ENCODE results near the gene CDK8. TPM values are rescaled to one million over a fixed set of nuclear protein-coding genes. Genes with fewer than 3 reads are reported as not detected.
"Not testable (repeated sequence)": the region's sequence is repeated elsewhere in the genome, so short reads cannot be mapped to it uniquely, and the experiment has no call there.

CDK8 gene
- total RNA-seq, 1 donor: 7.7 TPM

DNA sequence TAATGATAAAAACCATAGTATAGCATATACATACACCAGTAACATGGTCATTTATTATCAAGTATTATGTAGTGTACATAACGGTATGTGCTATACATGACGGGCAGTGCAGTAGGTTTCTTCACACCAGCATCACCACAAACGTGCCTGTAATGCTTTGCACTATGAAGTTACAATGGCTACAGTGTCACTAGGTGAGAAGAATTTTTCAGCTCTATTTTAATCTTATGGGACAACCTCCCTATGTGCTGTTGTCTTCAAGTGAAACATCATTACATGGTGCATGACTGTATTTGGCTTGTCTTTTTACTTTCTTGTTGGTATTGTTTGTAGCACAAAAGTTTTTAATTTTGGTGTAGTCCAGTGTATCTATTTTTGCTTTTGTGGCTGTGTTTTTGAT lies 18.7 kb downstream of the CDK8 start:
- H3K4me3 ChIP-seq (ENCODE audit: low read length): no peak overlapping the region

DNA sequence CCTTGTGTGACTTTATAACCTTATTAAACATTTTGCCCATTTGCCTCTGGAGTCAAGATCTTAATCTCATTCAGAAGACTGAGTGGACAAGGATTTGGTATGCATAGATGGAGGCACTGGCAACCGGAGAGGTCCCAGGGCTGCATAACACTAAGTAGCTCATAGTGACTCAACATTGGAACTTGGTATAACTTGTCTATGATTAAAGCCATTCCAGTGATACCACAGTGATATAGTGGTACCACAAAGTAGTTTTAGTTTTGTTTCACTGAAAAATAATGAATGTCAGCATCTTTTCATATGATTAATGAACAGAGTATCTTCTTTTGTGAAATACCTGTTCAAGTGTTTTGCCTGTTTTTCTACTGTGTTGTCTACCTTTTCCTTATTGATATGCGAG lies 26.4 kb downstream of the CDK8 start:
- Histone ChIP-seq H3K27me3 (ENCODE audit: insufficient read depth, low read length) (no peaks in the 10 kb centered on the region), H3K9me3 (ENCODE audit: low read depth, low read length) (no peaks in the 10 kb centered on the region), H3K4me1 (ENCODE audit: insufficient read depth, low read length) (no peaks in the 10 kb centered on the region), H3K4me3 (ENCODE audit: low read length) (no peak overlapping the region)

More for the DNA sequence above, 18.7 kb downstream of the CDK8 start:
- H3K9me3 ChIP-seq (ENCODE audit: low read depth, low read length): no peaks in the 10 kb centered on the region
- H3K4me1 ChIP-seq (ENCODE audit: insufficient read depth, low read length): no peaks in the 10 kb centered on the region
- no peaks in the 10 kb centered on the region for H3K27me3 ChIP-seq (ENCODE audit: insufficient read depth, low read length)

DNA sequence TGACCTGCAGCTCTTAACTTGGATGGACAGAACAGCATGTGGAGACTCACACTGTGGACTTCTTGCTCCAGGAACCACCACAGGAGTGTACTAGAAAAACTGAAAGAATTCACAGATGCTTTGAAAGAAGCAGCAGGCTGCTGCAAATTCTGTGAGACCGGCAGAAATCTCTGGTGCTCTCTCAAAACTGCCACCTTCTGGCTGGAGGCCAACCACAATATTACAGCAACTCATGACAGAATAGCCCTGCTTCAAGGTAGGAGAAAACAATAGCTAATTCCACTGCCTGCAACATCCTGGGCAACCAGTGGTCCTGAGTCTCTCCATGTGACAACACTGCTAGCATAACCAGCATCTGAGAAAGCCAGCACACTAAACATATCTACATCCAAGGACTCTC lies 26.9 kb downstream of the CDK8 start:
- Histone ChIP-seq H3K9me3 (ENCODE audit: low read depth, low read length) (no peaks in the 10 kb centered on the region), H3K4me3 (ENCODE audit: low read length) (no peak overlapping the region), H3K4me1 (ENCODE audit: insufficient read depth, low read length) (no peaks in the 10 kb centered on the region), H3K27me3 (ENCODE audit: insufficient read depth, low read length) (no peaks in the 10 kb centered on the region)

DNA sequence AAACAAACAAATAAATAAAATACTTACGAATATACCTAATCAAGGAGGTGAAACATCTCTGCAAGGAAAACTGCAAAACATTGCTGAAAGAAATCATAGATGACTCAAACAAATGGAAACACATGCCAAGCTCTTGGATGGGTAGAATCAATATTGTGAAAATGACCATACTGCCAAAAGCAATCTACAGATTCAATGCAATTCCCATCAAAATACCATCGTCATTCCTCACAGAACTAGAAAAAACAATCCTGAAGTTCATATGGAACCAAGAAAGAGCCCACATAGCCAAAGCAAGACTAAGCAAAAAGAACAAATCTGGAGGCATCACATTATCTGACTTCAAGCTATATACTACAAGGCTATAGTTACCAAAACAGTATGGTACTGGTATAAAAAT lies 32.0 kb downstream of the CDK8 start:
- not testable (repeated sequence) for H3K4me3 ChIP-seq (ENCODE audit: low read length); H3K4me1 ChIP-seq (ENCODE audit: insufficient read depth, low read length); H3K9me3 ChIP-seq (ENCODE audit: low read depth, low read length); H3K27me3 ChIP-seq (ENCODE audit: insufficient read depth, low read length)

DNA sequence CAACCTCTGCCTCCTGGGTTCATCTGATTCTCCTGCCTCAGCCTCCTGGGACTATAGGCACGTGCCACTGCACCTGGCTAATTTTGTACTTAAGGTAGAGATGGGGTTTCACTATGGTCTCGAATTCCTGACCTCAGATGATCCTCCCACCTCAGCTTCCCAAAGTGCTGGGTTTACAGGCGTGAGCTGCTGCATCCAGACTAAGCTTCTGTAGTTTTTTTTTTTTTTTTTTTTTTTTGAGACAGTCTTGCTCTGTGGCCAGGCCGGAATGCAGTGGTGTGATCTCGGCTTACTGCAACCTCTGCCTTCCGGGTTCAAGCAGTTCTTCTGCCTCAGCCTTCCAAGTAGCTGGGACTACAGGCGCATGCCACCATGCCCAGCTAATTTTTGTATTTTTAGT lies 34.9 kb downstream of the CDK8 start:
- not testable (repeated sequence) for H3K4me3 ChIP-seq (ENCODE audit: low read length); H3K4me1 ChIP-seq (ENCODE audit: insufficient read depth, low read length); H3K9me3 ChIP-seq (ENCODE audit: low read depth, low read length); H3K27me3 ChIP-seq (ENCODE audit: insufficient read depth, low read length)

DNA sequence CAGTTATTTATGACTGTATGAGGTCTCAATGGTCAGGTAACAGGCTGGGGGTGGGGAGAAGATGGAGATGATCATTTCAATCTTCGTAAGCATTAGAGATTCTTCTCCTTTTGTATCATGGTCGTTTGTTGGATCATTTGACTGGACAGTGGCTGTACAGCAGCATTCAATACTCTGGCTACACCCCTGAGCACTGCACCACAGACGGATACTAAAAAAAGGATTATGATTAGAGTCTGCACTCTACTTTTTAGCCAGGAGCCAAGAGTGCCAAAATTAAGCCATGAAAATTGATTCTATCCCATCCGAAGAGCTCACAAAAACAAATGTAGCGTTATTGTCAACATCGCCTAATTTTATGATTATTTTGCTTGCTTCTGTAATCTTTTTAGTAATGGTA lies 41.9 kb downstream of the CDK8 start:
- Histone ChIP-seq H3K4me3 (ENCODE audit: low read length) (no peak overlapping the region), H3K9me3 (ENCODE audit: low read depth, low read length) (no peaks in the 10 kb centered on the region), H3K27me3 (ENCODE audit: insufficient read depth, low read length) (no peaks in the 10 kb centered on the region), H3K4me1 (ENCODE audit: insufficient read depth, low read length) (no peaks in the 10 kb centered on the region)

DNA sequence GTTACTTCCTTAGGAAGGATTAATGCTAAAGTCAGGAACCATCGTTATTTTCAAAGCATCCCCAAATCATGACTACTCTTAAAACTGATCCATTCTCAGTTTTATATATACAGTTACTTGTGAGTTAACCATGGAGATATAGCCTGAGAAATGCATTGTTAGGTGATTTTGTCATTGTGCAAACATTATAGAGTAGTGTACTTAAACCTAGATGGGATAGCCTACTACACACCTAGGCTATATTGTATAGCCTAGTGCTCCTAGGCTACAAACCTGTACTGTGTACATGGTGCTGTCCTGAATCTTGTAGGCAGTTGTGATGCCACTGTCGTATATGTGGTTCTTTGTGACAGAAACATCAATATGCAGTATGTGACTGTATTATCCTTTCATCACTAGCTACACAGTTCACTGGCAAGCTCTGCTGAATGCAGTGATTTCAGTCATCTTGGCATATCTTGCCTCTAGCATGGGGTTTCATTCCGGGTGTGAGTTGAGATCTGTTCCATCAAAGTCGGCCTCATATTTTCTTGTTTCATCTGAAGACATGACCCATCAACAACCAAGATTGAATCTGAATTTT lies 45.3 kb downstream of the CDK8 start:
- H3K27me3 ChIP-seq (ENCODE audit: insufficient read depth, low read length): no peaks in the 10 kb centered on the region
- no peak overlapping the region for H3K4me3 ChIP-seq (ENCODE audit: low read length)
- no peaks in the 10 kb centered on the region for H3K4me1 ChIP-seq (ENCODE audit: insufficient read depth, low read length)
- H3K9me3 ChIP-seq (ENCODE audit: low read depth, low read length): no peaks in the 10 kb centered on the region

DNA sequence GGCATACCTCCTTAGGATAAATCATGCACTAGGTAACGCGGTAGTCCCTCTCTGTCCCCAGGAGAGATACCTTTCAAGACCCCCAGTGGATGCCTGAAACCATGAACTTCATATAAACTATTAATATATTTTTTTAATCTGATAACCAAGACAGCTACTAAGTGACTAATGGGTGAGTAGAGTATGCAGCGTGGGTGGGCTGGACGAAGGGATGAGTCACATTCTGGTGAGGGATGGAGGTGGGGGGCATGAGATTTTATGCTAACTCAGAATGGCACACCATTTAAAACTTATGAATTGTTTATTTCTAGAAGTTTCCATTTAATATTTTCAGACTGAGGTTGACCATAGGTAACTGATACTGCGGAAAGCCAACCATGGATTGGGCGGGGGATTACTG lies 46.2 kb downstream of the CDK8 start:
- no peaks in the 10 kb centered on the region for H3K9me3 ChIP-seq (ENCODE audit: low read depth, low read length)
- no peaks in the 10 kb centered on the region for H3K4me1 ChIP-seq (ENCODE audit: insufficient read depth, low read length)
- H3K4me3 ChIP-seq (ENCODE audit: low read length): no peak overlapping the region

DNA sequence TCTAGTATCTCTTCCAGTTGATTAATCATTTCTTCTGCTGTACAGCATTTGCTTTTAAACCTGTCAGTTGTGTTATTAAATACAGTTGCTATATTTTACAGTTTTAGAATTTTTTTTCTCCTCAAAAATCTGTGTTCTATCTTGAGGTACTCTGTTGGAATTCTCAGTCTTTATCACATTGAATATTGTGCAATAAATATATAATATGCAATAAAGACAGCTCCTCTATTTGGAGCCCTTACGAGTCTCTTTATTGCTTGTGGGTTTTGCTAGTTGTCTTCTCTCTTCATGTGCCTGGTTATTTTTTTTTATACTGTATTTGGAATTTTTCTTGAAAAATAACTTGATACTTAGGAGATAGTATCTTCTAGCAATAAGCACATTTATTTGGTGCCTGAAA lies 51.7 kb downstream of the CDK8 start:
- no peak overlapping the region for H3K4me3 ChIP-seq (ENCODE audit: low read length)
- no peaks in the 10 kb centered on the region for H3K4me1 ChIP-seq (ENCODE audit: insufficient read depth, low read length)
- no peaks in the 10 kb centered on the region for H3K27me3 ChIP-seq (ENCODE audit: insufficient read depth, low read length)
- H3K9me3 ChIP-seq (ENCODE audit: low read depth, low read length): no peaks in the 10 kb centered on the region

More for the DNA sequence above, 46.2 kb downstream of the CDK8 start:
- no peaks in the 10 kb centered on the region for H3K27me3 ChIP-seq (ENCODE audit: insufficient read depth, low read length)

DNA sequence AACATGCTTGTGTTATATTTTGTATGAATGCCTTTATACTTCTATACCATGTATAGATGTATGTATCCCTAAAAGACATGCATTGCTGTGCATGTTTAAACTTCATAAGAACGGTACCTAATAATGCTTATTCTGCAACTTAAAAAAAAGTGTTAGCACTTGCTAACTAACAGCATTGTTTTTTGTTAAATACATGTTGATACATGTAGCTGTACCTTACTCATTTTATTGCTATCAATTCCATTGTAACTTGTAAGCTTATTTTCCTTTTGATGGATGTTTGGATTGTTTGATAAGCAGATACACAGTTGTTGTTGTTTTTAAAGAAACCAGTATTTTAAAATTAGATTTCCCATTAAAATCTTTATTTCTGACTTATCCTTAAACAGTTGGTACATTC lies 53.8 kb downstream of the CDK8 start:
- Histone ChIP-seq H3K9me3 (ENCODE audit: low read depth, low read length) (no peaks in the 10 kb centered on the region), H3K27me3 (ENCODE audit: insufficient read depth, low read length) (no peaks in the 10 kb centered on the region), H3K4me1 (ENCODE audit: insufficient read depth, low read length) (no peaks in the 10 kb centered on the region), H3K4me3 (ENCODE audit: low read length) (no peak overlapping the region)

DNA sequence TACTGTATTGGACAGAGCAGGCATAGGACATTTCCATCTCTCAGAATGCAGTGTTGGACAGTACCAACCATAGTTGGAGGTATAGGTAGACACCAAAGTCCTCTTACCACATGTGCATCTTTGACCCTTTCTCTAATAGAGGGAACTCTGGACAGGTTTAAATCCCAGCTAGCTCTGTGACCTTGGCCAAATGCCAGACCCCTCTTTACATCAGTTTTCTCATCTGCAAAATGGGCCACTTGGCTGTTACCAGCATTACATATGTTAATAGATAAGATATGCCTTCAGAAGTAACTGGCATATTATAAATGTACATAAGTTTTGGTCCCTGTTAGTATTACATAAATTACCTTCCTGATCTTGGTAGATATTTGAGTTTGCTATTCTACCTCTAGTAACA lies 54.3 kb downstream of the CDK8 start:
- Histone ChIP-seq H3K9me3 (ENCODE audit: low read depth, low read length) (no peaks in the 10 kb centered on the region), H3K4me1 (ENCODE audit: insufficient read depth, low read length) (no peaks in the 10 kb centered on the region), H3K27me3 (ENCODE audit: insufficient read depth, low read length) (no peaks in the 10 kb centered on the region), H3K4me3 (ENCODE audit: low read length) (no peak overlapping the region)

DNA sequence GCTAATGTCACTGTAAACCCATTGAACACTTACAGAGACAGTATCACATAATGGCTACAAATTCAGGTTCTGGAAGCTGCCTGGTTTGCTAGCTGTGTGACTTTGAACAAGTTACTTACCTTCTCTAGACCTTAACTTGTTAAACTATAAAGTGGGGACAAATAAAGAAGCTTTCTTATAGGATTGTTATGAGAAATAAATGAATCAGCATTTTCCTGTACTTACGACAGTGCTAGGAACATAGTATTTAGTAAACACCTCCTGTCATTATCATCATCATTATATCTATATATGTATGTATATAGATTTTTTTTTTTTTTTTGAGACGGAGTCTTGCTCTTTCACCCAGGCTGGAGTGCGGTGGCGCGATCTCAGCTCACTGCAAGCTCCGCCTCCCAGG lies 54.9 kb downstream of the CDK8 start:
- Histone ChIP-seq H3K9me3 (ENCODE audit: low read depth, low read length) (no peaks in the 10 kb centered on the region), H3K4me3 (ENCODE audit: low read length) (no peak overlapping the region)

DNA sequence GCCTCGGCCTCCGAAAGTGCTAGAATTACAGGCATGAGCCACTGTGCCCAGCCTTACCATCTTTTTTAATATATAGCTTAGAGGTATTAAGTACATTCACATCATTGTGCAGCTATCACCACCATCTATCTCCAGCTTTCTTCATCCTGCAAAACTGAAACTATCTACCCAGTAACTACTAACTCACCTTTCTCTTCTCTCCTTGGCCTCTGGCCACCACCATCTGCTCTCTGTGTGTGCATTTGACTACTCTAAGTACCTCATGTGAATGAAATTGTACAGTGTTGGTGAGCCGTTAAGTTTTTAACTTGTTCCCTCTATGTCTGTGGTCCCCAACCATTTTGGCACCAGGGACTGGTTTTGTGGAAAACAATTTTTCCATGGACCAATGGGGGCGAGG lies 56.1 kb downstream of the CDK8 start:
- H3K4me1 ChIP-seq (ENCODE audit: insufficient read depth, low read length): no peaks in the 10 kb centered on the region
- H3K4me3 ChIP-seq (ENCODE audit: low read length): no peak overlapping the region
- H3K27me3 ChIP-seq (ENCODE audit: insufficient read depth, low read length): no peaks in the 10 kb centered on the region
- no peaks in the 10 kb centered on the region for H3K9me3 ChIP-seq (ENCODE audit: low read depth, low read length)

More for the DNA sequence above, 54.9 kb downstream of the CDK8 start:
- Histone ChIP-seq H3K4me1 (ENCODE audit: insufficient read depth, low read length) (no peaks in the 10 kb centered on the region), H3K27me3 (ENCODE audit: insufficient read depth, low read length) (no peaks in the 10 kb centered on the region)

DNA sequence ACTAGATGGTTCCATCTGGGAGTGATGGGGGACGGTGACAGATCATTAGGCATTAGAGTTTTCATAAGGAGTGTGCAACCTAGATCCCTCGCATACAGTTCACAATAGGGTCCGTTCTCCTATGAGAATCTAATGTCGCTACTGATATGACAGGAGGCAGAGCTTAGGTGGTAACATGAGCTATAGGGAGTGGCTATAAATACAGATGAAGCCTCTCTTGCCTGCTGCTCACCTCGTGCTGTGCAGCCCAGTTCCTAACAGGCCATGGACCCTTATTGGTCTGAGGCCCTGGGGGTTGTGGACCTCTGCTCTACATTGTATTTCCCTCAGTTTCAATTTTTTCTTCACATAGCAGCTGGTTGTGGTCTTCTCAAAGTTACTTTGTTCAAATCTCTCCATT lies 56.5 kb downstream of the CDK8 start:
- H3K9me3 ChIP-seq (ENCODE audit: low read depth, low read length): no peaks in the 10 kb centered on the region
- H3K4me1 ChIP-seq (ENCODE audit: insufficient read depth, low read length): no peaks in the 10 kb centered on the region
- H3K4me3 ChIP-seq (ENCODE audit: low read length): no peak overlapping the region
- no peaks in the 10 kb centered on the region for H3K27me3 ChIP-seq (ENCODE audit: insufficient read depth, low read length)

DNA sequence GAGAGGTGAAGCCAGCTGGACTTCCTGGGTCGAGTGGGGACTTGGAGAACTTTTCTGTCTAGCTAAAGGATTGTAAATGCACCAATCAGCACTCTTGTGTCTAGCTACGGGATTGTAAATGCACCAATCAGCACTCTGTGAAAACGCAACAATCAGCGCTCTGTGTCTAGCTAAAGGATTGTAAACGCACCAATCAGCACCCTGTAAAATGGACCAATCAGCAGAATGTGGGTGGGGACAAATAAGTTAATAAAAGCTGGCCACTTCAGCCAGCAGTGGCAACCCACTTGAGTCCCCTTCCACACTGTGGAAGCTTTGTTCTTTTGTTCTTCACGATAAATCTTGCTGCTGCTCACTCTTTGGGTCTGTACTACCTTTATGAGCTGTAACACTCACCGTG lies 58.1 kb downstream of the CDK8 start:
- not testable (repeated sequence) for H3K4me1 ChIP-seq (ENCODE audit: insufficient read depth, low read length); H3K4me3 ChIP-seq (ENCODE audit: low read length); H3K9me3 ChIP-seq (ENCODE audit: low read depth, low read length); H3K27me3 ChIP-seq (ENCODE audit: insufficient read depth, low read length)

DNA sequence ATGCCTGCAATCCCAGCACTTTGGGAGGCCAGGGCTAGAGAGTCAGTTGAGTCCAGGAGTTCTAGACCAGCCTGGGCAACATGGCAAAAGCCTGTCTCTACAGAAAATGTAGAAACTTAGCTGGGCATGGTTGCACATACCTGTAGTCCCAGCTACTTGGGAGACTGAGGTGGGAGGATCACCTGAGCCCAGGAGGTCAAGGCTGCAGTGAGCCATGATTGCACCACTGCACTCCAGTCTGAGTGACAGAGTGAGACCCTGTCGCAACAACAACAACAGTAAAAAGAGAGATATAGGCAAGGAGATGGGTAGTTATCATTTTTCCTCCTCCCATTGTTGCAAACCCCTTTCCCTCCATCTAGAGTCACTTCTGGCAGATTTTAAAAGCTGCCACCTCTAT lies 62.2 kb downstream of the CDK8 start:
- H3K27me3 ChIP-seq (ENCODE audit: insufficient read depth, low read length); H3K4me1 ChIP-seq (ENCODE audit: insufficient read depth, low read length); H3K9me3 ChIP-seq (ENCODE audit: low read depth, low read length); H3K4me3 ChIP-seq (ENCODE audit: low read length): not testable (repeated sequence)

DNA sequence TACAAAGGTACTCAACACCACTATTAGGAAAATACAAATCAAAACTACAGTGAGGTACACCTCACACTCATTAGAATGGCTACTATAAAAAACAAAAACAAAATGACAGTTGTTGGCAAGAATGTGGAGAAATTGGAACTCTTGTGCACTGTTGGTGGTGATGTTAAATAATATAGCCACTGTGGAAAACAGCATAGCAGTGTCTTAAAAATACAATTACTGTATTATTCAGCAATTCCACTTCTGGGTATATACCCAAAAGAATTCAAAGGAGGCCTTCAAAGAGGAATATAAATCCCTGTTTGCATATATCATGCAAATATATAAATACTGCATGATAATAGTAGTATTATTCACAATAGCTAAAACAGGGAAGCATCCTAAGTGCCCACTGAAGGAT lies 66.8 kb downstream of the CDK8 start:
- H3K4me1 ChIP-seq (ENCODE audit: insufficient read depth, low read length): no peaks in the 10 kb centered on the region
- no peaks in the 10 kb centered on the region for H3K27me3 ChIP-seq (ENCODE audit: insufficient read depth, low read length)
- H3K9me3 ChIP-seq (ENCODE audit: low read depth, low read length): no peaks in the 10 kb centered on the region
- no peak overlapping the region for H3K4me3 ChIP-seq (ENCODE audit: low read length)

All from mononuclear cell (primary cell).